Neutrophil (primary cell): ENCODE data around the gene LYSMD2.

Experiments
- H3K27ac ChIP-seq: fragments of 200-600 bp; sonication (generic); 2 replicates; pipeline ENCODE4 v1.5.1; 2016; ENCODE audit warnings: mild to moderate bottlenecking, moderate library complexity
- H3K27me3 ChIP-seq: fragments of 200-600 bp; sonication (generic); 2 replicates; pipeline ENCODE4 v1.6.0; 2016; ENCODE audit warnings: mild to moderate bottlenecking
- H3K36me3 ChIP-seq: fragments of 200-600 bp; sonication (generic); 2 replicates; pipeline ENCODE4 v1.5.1; 2017
- H3K4me1 ChIP-seq, 2 experiments: fragments of 200-600 bp in 1 of 2; sonication (generic) in 1 of 2; 1 replicate in 1 of 2; 2 replicates in 1 of 2; pipeline versions ENCODE4 v1.5.1 to v1.6.1; 2013 to 2016; ENCODE audit warnings: low read depth in 1 of 2, low read length in 1 of 2, mild to moderate bottlenecking in 1 of 2, moderate library complexity in 1 of 2; ENCODE audit not compliant: control insufficient read depth in 1 of 2, insufficient read depth in 1 of 2
- H3K4me3 ChIP-seq, 2 experiments: fragments of 200-600 bp in 1 of 2; sonication (generic) in 1 of 2; 1 replicate in 1 of 2; 2 replicates in 1 of 2; pipeline ENCODE4 v1.5.1; 2013 to 2016; ENCODE audit warnings: low read depth in 1 of 2, low read length in 1 of 2, mild to moderate bottlenecking in 1 of 2, moderate library complexity in 1 of 2
- H3K9me3 ChIP-seq: fragments of 200-600 bp; sonication (generic); 2 replicates; pipeline ENCODE4 v1.5.1; 2016
- TF ChIP-seq, protein P1 (sequence below): fragments of 200-600 bp; sonication (generic); IDR thresholded peaks from 2 replicates; pipeline ENCODE4 v1.5.1; 2016; ENCODE audit warnings: antibody characterized with exemption

LYSMD2 gene

GRCh38 chr15:51675234-51675633 lies 62.2 kb downstream of the LYSMD2 start:
- H3K27ac ChIP-seq, result no peak overlapping the region
- TF ChIP-seq, protein P1, sequence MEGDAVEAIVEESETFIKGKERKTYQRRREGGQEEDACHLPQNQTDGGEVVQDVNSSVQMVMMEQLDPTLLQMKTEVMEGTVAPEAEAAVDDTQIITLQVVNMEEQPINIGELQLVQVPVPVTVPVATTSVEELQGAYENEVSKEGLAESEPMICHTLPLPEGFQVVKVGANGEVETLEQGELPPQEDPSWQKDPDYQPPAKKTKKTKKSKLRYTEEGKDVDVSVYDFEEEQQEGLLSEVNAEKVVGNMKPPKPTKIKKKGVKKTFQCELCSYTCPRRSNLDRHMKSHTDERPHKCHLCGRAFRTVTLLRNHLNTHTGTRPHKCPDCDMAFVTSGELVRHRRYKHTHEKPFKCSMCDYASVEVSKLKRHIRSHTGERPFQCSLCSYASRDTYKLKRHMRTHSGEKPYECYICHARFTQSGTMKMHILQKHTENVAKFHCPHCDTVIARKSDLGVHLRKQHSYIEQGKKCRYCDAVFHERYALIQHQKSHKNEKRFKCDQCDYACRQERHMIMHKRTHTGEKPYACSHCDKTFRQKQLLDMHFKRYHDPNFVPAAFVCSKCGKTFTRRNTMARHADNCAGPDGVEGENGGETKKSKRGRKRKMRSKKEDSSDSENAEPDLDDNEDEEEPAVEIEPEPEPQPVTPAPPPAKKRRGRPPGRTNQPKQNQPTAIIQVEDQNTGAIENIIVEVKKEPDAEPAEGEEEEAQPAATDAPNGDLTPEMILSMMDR, result no peak
- no peaks in the 10 kb centered on the region for H3K36me3 ChIP-seq
- no peak overlapping the region for H3K4me3 ChIP-seq
- H3K27me3 ChIP-seq, result peaks cover 39% of the 10 kb centered on the region
- no peaks in the 10 kb centered on the region for H3K9me3 ChIP-seq
- peaks cover 6 to 15% of the 10 kb centered on the region in 2 experiments for H3K4me1 ChIP-seq
